Right lobe of liver (tissue), 6 donors: ENCODE measurements around the gene LSMEM2. TPM values are rescaled to one million over a fixed set of nuclear protein-coding genes. Genes with fewer than 3 reads are reported as not detected.

ENCODE experiments used
- ATAC-seq, 4 donors: fragments of 200-7000 bp; cut with Tn5 transposase; one replicate each; pipeline ENCODE4 v1.9.1; 2020; ENCODE audit warnings: mild to moderate bottlenecking in 4 of 4, moderate library complexity in 4 of 4
- DNase-seq, 3 donors: peaks; one replicate each; pipeline ENCODE4 v3.0.0-alpha.2; 2020
- H3K27ac ChIP-seq, 3 donors: fragments of 200-600 bp; one replicate each; pipeline ENCODE4 v1.8.0; 2022
- H3K27me3 ChIP-seq, 2 donors: fragments of 200-600 bp; one replicate each; pipeline ENCODE4 v1.8.0; 2022
- H3K36me3 ChIP-seq, 4 donors: fragments of 200-600 bp; sonication (generic) in 1 of 4; one replicate each; pipeline versions ENCODE4 v1.5.1 to v1.8.0; 2017 to 2022; ENCODE audit warnings: control low read depth in 1 of 4
- H3K4me1 ChIP-seq, 4 donors: fragments of 200-600 bp; sonication (generic) in 1 of 4; one replicate each; pipeline versions ENCODE4 v1.5.1 to v1.8.0; 2017 to 2022; ENCODE audit warnings: control low read depth in 1 of 4
- H3K4me3 ChIP-seq, 3 donors: fragments of 200-600 bp; one replicate each; pipeline ENCODE4 v1.8.0; 2022
- H3K9me3 ChIP-seq, 4 donors: fragments of 200-600 bp; sonication (generic) in 1 of 4; one replicate each; pipeline versions ENCODE4 v1.5.1 to v1.8.0; 2017 to 2022; ENCODE audit warnings: control low read depth in 1 of 4
- POLR2A ChIP-seq: fragments of 450-650 bp; IDR thresholded peaks from one replicate; pipeline ENCODE4 v1.6.1; 2017; ENCODE audit warnings: antibody characterized with exemption, mild to moderate bottlenecking
- WGBS: methylation state at CpG from one replicate; pipeline ENCODE4 v1.1.6; 2018; ENCODE audit warnings: low coverage, low lambda C conversion rate; ENCODE audit not compliant: insufficient coverage; ENCODE audit errors: missing lambda C conversion rate; 5-methylcytosine and 5-hydroxymethylcytosine counted together
- intact Hi-C, 2 donors: fragments of 100-400 bp; cut with DNase I; formaldehyde crosslinking; loops; one replicate each; pipeline versions ENCODE4 v1.11.2 to v1.14.1; 2022
- total RNA-seq, 6 experiments: library from RNA; depleted of rRNA in 2 of 6; stranded (reverse); fragments of >200 nt in 2 of 6; fragmentation: NEBNext Ultra II Directional in 3 of 6; extraction: Animal tissue kit (Norgen Biotek cat#: 25700) in 3 of 6; gene quantifications; one replicate each; pipeline versions ENCODE4 v1.1.0 to v1.2.4, GENCODE V29; 2016 to 2023
- TF ChIP-seq, protein P1 (sequence below), 4 donors: fragments of 200-600 bp in 3 of 4; fragments of 450-650 bp in 1 of 4; IDR thresholded peaks; one replicate each; pipeline versions ENCODE4 v1.5.1 to v1.8.0; 2016 to 2022; ENCODE audit warnings: antibody characterized with exemption in 4 of 4, mild to moderate bottlenecking in 2 of 4
- donor health status: DM: no; HTN: yes; CAD: no.
- donor health status: DM: no; HTN: no; CAD: no.
- donor health status: DM: no; HTN: no; CAD: no.
- donor health status: DM: no; HTN: yes; CAD: no.
- donor health status: DM: no; HTN: yes; CAD: no.

Gene LSMEM2
- total RNA-seq, 6 experiments from 2014 or later: not detected

DNA sequence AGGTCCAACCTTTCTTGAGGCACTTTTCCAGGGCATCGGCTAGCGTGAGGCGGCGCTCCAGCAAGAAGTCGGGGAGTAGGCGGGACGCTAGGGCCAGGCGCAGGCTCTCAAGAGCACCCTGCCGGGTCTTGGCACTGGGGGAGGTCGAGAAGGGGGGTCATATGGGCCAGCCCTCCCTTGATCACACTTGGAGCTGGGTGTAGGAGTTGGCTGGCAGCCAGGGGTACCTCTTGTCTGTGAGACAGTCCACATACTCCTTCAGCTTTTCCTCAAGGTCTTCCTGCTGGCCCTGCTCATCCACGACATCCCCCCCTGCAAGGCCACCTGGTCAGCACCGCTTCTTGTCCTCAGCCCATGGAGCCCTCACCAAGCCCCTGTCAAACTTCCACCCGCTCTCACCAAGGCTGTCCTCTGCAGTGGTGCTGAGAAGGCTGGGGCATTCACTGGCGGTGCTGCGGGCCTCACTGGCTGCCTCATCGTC is 11.3 kb downstream of the LSMEM2 start:
- H3K27ac ChIP-seq: peak overlapping the region in 1 of 3 donors; percentile 94
- peaks cover 0 to 29% (median 13%) of the 10 kb centered on the region in 4 donors for H3K36me3 ChIP-seq
- DNase-seq (peak in 1 of 3 donors; percentile 63), ATAC-seq (no peak)
- H3K4me1 ChIP-seq: peaks cover 0 to 13% (median 4%) of the 10 kb centered on the region in 4 donors
- intact Hi-C loops: no loop called here
- no peaks in the 10 kb centered on the region for H3K27me3 ChIP-seq
- no peaks in the 10 kb centered on the region for H3K9me3 ChIP-seq
- TF ChIP-seq, protein P1, sequence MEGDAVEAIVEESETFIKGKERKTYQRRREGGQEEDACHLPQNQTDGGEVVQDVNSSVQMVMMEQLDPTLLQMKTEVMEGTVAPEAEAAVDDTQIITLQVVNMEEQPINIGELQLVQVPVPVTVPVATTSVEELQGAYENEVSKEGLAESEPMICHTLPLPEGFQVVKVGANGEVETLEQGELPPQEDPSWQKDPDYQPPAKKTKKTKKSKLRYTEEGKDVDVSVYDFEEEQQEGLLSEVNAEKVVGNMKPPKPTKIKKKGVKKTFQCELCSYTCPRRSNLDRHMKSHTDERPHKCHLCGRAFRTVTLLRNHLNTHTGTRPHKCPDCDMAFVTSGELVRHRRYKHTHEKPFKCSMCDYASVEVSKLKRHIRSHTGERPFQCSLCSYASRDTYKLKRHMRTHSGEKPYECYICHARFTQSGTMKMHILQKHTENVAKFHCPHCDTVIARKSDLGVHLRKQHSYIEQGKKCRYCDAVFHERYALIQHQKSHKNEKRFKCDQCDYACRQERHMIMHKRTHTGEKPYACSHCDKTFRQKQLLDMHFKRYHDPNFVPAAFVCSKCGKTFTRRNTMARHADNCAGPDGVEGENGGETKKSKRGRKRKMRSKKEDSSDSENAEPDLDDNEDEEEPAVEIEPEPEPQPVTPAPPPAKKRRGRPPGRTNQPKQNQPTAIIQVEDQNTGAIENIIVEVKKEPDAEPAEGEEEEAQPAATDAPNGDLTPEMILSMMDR (IDR thresholded peaks at IDR 0.05): no peak
- TF ChIP-seq POLR2A: no peak
- no peak overlapping the region for H3K4me3 ChIP-seq
- 80% methylated on average over 1 of the region's 16 CpGs for WGBS

DNA sequence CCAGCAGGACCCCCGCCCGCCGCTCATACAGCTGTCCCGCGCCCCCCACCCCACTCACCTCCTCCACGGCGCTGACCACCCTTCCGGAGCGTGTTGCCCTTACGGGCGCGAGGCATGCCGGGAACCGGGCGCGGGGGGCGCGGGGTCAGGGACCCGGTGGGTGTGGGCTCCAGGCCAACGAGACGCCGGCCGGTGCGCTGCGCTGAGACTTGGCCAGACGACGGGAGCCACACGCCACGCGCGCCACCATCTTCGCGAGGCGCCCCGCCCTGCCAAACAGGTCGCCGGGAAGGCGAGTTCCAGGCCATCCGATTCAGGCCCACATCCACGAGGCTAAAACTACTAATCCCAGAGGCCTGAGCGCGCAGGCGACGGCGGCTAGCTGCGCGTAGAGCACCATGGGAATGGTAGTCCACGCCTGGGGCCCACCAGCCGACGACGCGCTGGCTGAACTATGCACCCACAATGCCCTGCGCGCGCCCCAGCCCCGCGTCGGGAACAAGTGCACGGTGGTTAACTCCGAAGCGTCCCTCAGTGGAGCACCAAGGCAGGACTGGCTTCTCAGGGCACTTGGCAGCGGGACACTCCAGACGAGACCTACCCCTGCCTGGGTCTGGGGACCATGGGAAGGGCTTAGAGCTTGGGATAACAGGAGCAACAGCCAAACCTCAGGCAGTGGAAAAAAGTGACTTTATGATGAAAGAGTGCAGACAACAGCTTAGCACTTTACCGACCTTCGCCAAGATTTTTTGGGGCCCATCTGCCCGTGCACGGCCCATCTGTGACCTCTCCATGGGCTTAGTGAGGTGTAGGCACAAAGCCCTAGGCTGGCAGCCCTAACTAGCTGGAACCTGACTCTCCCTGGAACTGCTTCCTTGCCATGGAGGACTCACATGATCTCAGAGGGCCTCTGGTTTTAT is 13.5 kb downstream of the LSMEM2 start, which contains the start of gene IFRD2:
Gene IFRD2 (minus strand): TSS at position 271 of the 920 bp plus-strand sequence. CDS start 155 bp downstream, at position 116.
- TF ChIP-seq, protein P1 (IDR thresholded peaks at IDR 0.05): no peak
- TF ChIP-seq POLR2A: peak; percentile 72
- DNase-seq: peak; percentile 98 to 99 (median 99)
- intact Hi-C loops: no loop called here
- Histone ChIP-seq H3K27me3 (no peaks in the 10 kb centered on the region), H3K36me3 (peaks cover 0 to 28% (median 11%) of the 10 kb centered on the region in 4 donors), H3K9me3 (no peaks in the 10 kb centered on the region), H3K4me1 (peaks cover 0 to 13% (median 4%) of the 10 kb centered on the region in 4 donors), H3K4me3 (peak within 1 kb of the TSS; percentile 63 to 91 (median 91)), H3K27ac (peak within 1 kb of the TSS; percentile 69 to 94 (median 90))
- ATAC-seq: peak; percentile 85 to 92 (median 92)
- under 1% methylated on average over 21 of the region's 67 CpGs for WGBS

DNA sequence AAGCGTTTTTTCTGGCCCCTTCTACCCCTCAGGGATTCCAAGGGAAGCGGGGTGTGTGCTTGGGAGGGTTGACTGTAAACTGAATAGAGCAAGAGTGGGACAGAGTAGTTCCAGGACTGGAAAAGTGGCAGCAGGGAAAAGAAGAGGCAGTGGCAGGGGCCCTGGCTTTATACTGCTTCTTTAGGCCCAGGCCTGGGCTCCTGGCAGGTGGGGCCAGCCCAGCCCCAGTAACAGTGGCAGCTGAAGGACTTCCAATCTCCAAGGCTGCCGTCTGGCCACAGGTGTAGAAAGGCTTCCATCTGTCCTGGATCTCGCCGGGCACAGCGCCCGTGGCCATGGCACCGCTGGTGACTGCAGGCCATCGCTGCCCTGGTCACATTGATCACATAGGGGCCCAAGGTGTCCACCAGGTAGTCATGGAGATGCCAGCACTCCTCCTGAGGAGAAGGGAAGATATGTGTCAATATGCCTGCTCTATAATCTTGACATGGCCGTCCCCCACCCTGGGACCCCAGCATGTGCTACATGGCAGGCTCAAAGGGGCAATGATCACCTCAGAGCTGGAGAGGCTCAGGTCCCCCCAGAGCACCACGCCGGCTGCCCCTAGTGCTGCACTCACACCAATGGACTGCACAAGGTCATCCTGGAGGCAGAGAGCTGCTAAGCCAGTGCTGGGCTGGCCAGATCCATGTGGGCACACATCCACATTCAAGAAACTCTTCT is 14.4 kb downstream of the LSMEM2 start:
- 42% methylated on average over 2 of the region's 12 CpGs for WGBS
- H3K4me1 ChIP-seq: peaks cover 0 to 13% (median 4%) of the 10 kb centered on the region in 4 donors
- ATAC-seq (no peak), DNase-seq (no peak)
- peak overlapping the region in 2 of 3 donors; percentile 90 to 94 for H3K27ac ChIP-seq
- no peaks in the 10 kb centered on the region for H3K27me3 ChIP-seq
- H3K9me3 ChIP-seq: no peaks in the 10 kb centered on the region
- TF ChIP-seq, protein P1 (IDR thresholded peaks at IDR 0.05): no peak
- no peak for TF ChIP-seq POLR2A
- intact Hi-C loops: no loop called here
- H3K4me3 ChIP-seq: peak overlapping the region in 2 of 3 donors; percentile 91
- peaks cover 0 to 20% (median 8%) of the 10 kb centered on the region in 4 donors for H3K36me3 ChIP-seq

DNA sequence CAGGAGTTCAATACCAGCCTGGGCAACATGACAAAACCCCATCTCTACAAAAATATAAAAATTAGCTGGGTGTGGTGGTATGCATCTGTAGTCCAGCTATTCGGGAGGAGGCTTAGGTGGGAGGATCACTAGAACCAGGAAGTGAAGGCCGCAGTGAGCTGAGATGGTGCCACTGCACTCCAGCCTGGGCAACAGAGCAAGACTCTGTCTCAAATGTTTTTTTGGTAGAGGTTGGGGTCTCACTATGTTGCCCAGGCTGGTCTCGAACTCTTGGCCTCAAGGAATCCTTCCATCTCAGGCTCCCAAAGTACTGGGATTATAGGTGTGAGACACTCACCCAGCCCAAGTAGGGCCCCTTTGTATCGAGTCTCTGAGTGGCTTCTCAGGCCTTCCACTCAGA is 15.2 kb downstream of the LSMEM2 start:
- TF ChIP-seq, protein P1 (IDR thresholded peaks at IDR 0.05): no peak
- no peak for TF ChIP-seq POLR2A
- no peak overlapping the region for H3K27ac ChIP-seq
- no CpG with 5 or more reads among the region's 4 CpGs for WGBS
- no peak overlapping the region for H3K4me3 ChIP-seq
- H3K36me3 ChIP-seq: peaks cover 0 to 12% (median 4%) of the 10 kb centered on the region in 4 donors
- no peaks in the 10 kb centered on the region for H3K27me3 ChIP-seq
- no peaks in the 10 kb centered on the region for H3K9me3 ChIP-seq
- ATAC-seq (no peak), DNase-seq (no peak)
- peaks cover 0 to 20% (median 5%) of the 10 kb centered on the region in 4 donors for H3K4me1 ChIP-seq
- intact Hi-C loops: no loop called here
